Breast epithelium (tissue), 4 donors: ENCODE measurements around the gene ZNF443. TPM values are rescaled to one million over a fixed set of nuclear protein-coding genes. Genes with fewer than 3 reads are reported as not detected.
A peak's percentile ranks its signal among the peaks of the same experiment; 100 is the strongest.
"Not testable (repeated sequence)": the region's sequence is repeated elsewhere in the genome, so short reads cannot be mapped to it uniquely, and the experiment has no call there.

Experiments
- DNase-seq, 2 donors: peaks; one replicate each; pipeline ENCODE4 v3.0.0-alpha.2; 2019; ENCODE audit warnings: low spot score in 2 of 2
- H3K27ac ChIP-seq, 2 donors: fragments of 200-600 bp; sonication (generic) in 1 of 2; one replicate each; pipeline ENCODE4 v1.5.1; 2016 to 2019; ENCODE audit warnings: mild to moderate bottlenecking in 1 of 2
- H3K27me3 ChIP-seq, 2 donors: fragments of 200-600 bp; sonication (generic) in 1 of 2; one replicate each; pipeline versions ENCODE4 v1.5.1 to v1.6.0; 2017 to 2019; ENCODE audit warnings: control low read depth in 1 of 2, mild to moderate bottlenecking in 1 of 2
- H3K36me3 ChIP-seq: fragments of 200-600 bp; one replicate; pipeline ENCODE4 v1.5.1; 2019
- H3K4me1 ChIP-seq, 2 donors: fragments of 200-600 bp; sonication (generic); one replicate each; pipeline ENCODE4 v1.5.1; 2016 to 2019; ENCODE audit warnings: control low read depth in 1 of 2
- H3K4me3 ChIP-seq, 3 donors: fragments of 200-600 bp; sonication (generic); 1 replicate in 2 of 3; 2 replicates in 1 of 3; pipeline ENCODE4 v1.5.1; 2016 to 2019; ENCODE audit warnings: mild to moderate bottlenecking in 3 of 3, moderate library complexity in 2 of 3
- H3K9me3 ChIP-seq, 2 donors: fragments of 200-600 bp; sonication (generic) in 1 of 2; one replicate each; pipeline ENCODE4 v1.5.1; 2016 to 2019; ENCODE audit warnings: control low read depth in 1 of 2
- CTCF ChIP-seq, 3 donors: fragments of 450-650 bp; IDR thresholded peaks; one replicate each; pipeline ENCODE4 v1.5.1; 2016 to 2017; ENCODE audit warnings: antibody characterized with exemption in 3 of 3, mild to moderate bottlenecking in 3 of 3, moderate library complexity in 3 of 3
- POLR2A ChIP-seq: fragments of 450-650 bp; IDR thresholded peaks from one replicate; pipeline ENCODE4 v1.6.1; 2016; ENCODE audit warnings: antibody characterized with exemption, mild to moderate bottlenecking, moderate library complexity
- POLR2AphosphoS5 ChIP-seq, 3 donors: sonication (generic); formaldehyde crosslinking; IDR thresholded peaks; one replicate each; pipeline ENCODE4 v1.6.1; 2017; ENCODE audit warnings: antibody characterized with exemption in 3 of 3
- intact Hi-C: fragments of 100-400 bp; cut with DNase I; formaldehyde crosslinking; loops from one replicate; pipeline ENCODE4 v1.15.1; 2023; ENCODE audit warnings: low total_unique reads
- total RNA-seq, 3 donors: library from RNA; depleted of rRNA; stranded (reverse); fragments of >200 nt; gene quantifications; one replicate each; pipeline ENCODE4 v1.1.0, GENCODE V29; 2016

The ZNF443 gene
- total RNA-seq, 3 donors from 2014 or later = 4.2 to 12.6 (median 10.8) TPM

- intact Hi-C loops, H3K27ac ChIP-seq, H3K27me3 ChIP-seq, H3K36me3 ChIP-seq, H3K4me1 ChIP-seq, DNase-seq, H3K9me3 ChIP-seq, H3K4me3 ChIP-seq: not testable (repeated sequence)
These were observed 10.0 kb downstream of the ZNF443 start for GRCh38 chr19:12430726-12431299.

GRCh38 chr19:12425888-12426274, 14.9 kb downstream of the ZNF443 start:
- intact Hi-C loops = no loop called here
- TF ChIP-seq POLR2A = no peak
- no peak for TF ChIP-seq CTCF (IDR thresholded peaks at IDR 0.05)
- no peak for TF ChIP-seq POLR2AphosphoS5 (IDR thresholded peaks at IDR 0.05)
- H3K36me3 ChIP-seq = no peaks in the 10 kb centered on the region

GRCh38 chr19:12425236-12425887, 15.5 kb downstream of the ZNF443 start:
- DNase-seq = no peak
- H3K9me3 ChIP-seq = peaks cover under 1 to 3% of the 10 kb centered on the region in 2 donors
- intact Hi-C loops = no loop called here
- H3K27ac ChIP-seq = no peak overlapping the region
- H3K27me3 ChIP-seq = no peaks in the 10 kb centered on the region
- H3K4me3 ChIP-seq = no peak overlapping the region
- TF ChIP-seq CTCF (IDR thresholded peaks at IDR 0.05) = no peak
- no peak for TF ChIP-seq POLR2AphosphoS5 (IDR thresholded peaks at IDR 0.05)
- no peak for TF ChIP-seq POLR2A
- no peaks in the 10 kb centered on the region for H3K36me3 ChIP-seq
- H3K4me1 ChIP-seq = no peaks in the 10 kb centered on the region

More at GRCh38 chr19:12425888-12426274, 14.9 kb downstream of the ZNF443 start:
- no peak overlapping the region for H3K4me3 ChIP-seq
- peaks cover 3 to 6% of the 10 kb centered on the region in 2 donors for H3K9me3 ChIP-seq
- DNase-seq = no peak
- H3K27me3 ChIP-seq = no peaks in the 10 kb centered on the region
- H3K27ac ChIP-seq = no peak overlapping the region
- no peaks in the 10 kb centered on the region for H3K4me1 ChIP-seq

GRCh38 chr19:12417273-12417672, 23.5 kb downstream of the ZNF443 start:
- H3K36me3 ChIP-seq, intact Hi-C loops, H3K27me3 ChIP-seq, H3K9me3 ChIP-seq, H3K4me1 ChIP-seq, H3K4me3 ChIP-seq, DNase-seq, H3K27ac ChIP-seq: not testable (repeated sequence)

GRCh38 chr19:12411893-12412292, 28.9 kb downstream of the ZNF443 start:
- H3K4me1 ChIP-seq = no peaks in the 10 kb centered on the region
- H3K27ac ChIP-seq = no peak overlapping the region
- no peaks in the 10 kb centered on the region for H3K36me3 ChIP-seq
- TF ChIP-seq POLR2AphosphoS5 (IDR thresholded peaks at IDR 0.05) = no peak
- TF ChIP-seq CTCF (IDR thresholded peaks at IDR 0.05) = no peak
- TF ChIP-seq POLR2A = no peak
- H3K9me3 ChIP-seq = peaks cover 0 to 4% of the 10 kb centered on the region in 2 donors
- intact Hi-C loops = no loop called here
- DNase-seq = no peak
- no peaks in the 10 kb centered on the region for H3K27me3 ChIP-seq
- H3K4me3 ChIP-seq = no peak overlapping the region

GRCh38 chr19:12400633-12401502, 40.0 kb downstream of the ZNF443 start, which contains the start of gene ZNF799:
Gene ZNF799 (minus strand): TSS chr19:12401271. CDS start chr19:12401070, 201 bp downstream.
- no peaks in the 10 kb centered on the region for H3K9me3 ChIP-seq
- peak within 1 kb of the TSS; percentile 61 to 81 (median 75) for H3K4me3 ChIP-seq
- peak within 1 kb of the TSS; percentile 86 to 91 for H3K27ac ChIP-seq
- H3K27me3 ChIP-seq = no peaks in the 10 kb centered on the region
- DNase-seq = peak; percentile 96 to 99
- TF ChIP-seq CTCF (IDR thresholded peaks at IDR 0.05) (peak in 1 of 3 donors; percentile 10), POLR2A (no peak), POLR2AphosphoS5 (IDR thresholded peaks at IDR 0.05) (peak; percentile 57 to 65 (median 62))
- no peaks in the 10 kb centered on the region for H3K4me1 ChIP-seq
- intact Hi-C loops = no loop called here
- H3K36me3 ChIP-seq = no peaks in the 10 kb centered on the region

GRCh38 chr19:12399901-12400632, 40.8 kb downstream of the ZNF443 start:
- H3K9me3 ChIP-seq, H3K4me1 ChIP-seq, DNase-seq, H3K27me3 ChIP-seq, intact Hi-C loops, H3K36me3 ChIP-seq: not testable (repeated sequence)
- Histone ChIP-seq H3K27ac (peak overlapping the region; percentile 86 to 91), H3K4me3 (peak overlapping the region; percentile 61 to 81 (median 75))

GRCh38 chr19:12391148-12391547, 49.7 kb downstream of the ZNF443 start:
- DNase-seq, H3K36me3 ChIP-seq, H3K27ac ChIP-seq, H3K27me3 ChIP-seq, intact Hi-C loops, H3K4me3 ChIP-seq, H3K4me1 ChIP-seq, H3K9me3 ChIP-seq: not testable (repeated sequence)
